RWPE1 (cell line): ENCODE data around the gene FAM234A.

Source experiments
- CTCF ChIA-PET: fragments of 350-600 bp; sonication (Branson Sonifier 250); formaldehyde crosslinking; extraction: SDS; loops from one replicate; lab custom pipeline; 2021; lab: Yijun Ruan, JAX
- POLR2A ChIA-PET: fragments of 400-600 bp; formaldehyde crosslinking; extraction: SDS; loops from one replicate; lab custom pipeline; 2020; ENCODE audit warnings: antibody characterized with exemption; ENCODE audit not compliant: low non-redundant PET; lab: Yijun Ruan, JAX
- DNase-seq: peaks from one replicate; pipeline ENCODE4 v3.0.0; 2012; ENCODE audit warnings: low spot score
- H3K27ac ChIP-seq: fragments of 450-650 bp; 2 replicates; pipeline ENCODE4 v1.5.1; 2017
- TF ChIP-seq, protein P1 (sequence below): fragments of 450-650 bp; conservative IDR thresholded peaks from 2 replicates; pipeline ENCODE4 v1.5.1; 2017; ENCODE audit warnings: low read depth, mild to moderate bottlenecking

FAM234A gene

DNA sequence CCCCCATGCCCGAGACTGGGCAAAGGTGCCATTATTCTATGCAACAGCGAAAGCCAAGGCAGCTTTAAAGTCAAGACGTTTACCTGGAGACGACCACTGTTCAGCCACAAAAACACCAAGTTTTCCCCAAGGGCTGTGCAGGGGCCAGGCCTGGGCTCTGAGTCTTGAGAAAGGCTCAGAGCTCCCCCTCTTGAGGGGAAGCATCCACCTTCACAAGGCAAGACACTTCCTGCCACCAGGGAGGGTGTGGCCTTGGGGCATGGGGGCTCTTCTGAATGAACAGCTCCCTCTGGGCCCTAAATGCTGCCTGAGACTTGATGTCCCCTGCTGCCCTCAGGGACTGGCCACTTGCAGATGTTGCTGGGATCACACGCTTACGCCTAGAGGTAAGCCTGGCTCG lies 74.9 kb downstream of the FAM234A start:
- TF ChIP-seq, protein P1, sequence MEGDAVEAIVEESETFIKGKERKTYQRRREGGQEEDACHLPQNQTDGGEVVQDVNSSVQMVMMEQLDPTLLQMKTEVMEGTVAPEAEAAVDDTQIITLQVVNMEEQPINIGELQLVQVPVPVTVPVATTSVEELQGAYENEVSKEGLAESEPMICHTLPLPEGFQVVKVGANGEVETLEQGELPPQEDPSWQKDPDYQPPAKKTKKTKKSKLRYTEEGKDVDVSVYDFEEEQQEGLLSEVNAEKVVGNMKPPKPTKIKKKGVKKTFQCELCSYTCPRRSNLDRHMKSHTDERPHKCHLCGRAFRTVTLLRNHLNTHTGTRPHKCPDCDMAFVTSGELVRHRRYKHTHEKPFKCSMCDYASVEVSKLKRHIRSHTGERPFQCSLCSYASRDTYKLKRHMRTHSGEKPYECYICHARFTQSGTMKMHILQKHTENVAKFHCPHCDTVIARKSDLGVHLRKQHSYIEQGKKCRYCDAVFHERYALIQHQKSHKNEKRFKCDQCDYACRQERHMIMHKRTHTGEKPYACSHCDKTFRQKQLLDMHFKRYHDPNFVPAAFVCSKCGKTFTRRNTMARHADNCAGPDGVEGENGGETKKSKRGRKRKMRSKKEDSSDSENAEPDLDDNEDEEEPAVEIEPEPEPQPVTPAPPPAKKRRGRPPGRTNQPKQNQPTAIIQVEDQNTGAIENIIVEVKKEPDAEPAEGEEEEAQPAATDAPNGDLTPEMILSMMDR, result no peak
- ChIA-PET POLR2A (no interaction called here), CTCF (no interaction called here)
- no peak overlapping the region for H3K27ac ChIP-seq
- DNase-seq, result no peak

DNA sequence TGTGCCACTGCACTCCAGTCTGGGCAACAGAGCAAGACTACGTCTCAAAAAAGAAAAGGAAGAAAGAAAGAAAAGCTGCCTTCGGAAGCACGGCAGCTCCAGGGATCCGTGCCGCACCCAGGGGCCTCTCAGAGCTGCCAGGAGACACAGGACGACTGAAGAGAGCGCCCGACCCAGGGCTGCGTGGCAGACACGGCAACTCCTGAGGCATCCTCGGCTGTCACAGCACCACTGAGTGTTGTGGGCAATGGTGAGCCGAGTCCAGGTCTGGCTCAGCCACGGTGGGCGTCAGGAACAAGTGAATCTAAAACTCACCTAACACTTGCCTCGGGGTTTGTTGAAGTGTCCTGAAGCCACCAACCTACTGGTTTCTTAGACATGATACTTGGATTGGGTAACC lies 77.1 kb downstream of the FAM234A start:
- no peak overlapping the region for H3K27ac ChIP-seq
- ChIA-PET POLR2A (no interaction called here), CTCF (no interaction called here)
- no peak for DNase-seq
- TF ChIP-seq, protein P1, result no peak

DNA sequence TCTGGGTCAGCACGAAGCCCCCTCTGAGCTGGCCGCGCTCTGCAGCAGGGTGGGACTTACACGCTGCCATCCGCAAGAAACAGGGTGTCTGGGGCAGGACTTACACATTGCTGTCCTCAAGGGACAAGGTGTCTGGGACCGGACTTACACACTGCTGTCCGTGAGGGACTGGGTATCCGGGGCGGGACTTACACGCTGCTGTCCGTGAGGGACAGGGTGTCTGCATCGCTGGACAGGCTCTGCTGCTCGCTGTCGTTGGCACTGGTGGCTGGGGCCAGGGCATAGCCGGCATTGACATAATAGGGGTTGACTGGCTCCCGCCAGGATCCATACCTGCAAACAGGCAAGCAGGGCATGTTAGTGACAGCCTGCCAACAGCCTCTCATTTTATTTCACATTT lies 79.7 kb downstream of the FAM234A start:
- DNase-seq, result no peak
- CTCF ChIA-PET, result no interaction called here
- POLR2A ChIA-PET, result no interaction called here
- H3K27ac ChIP-seq, result peak overlapping the region; percentile 10; the same call in 1 of the 2 replicates
- TF ChIP-seq, protein P1, result no peak

DNA sequence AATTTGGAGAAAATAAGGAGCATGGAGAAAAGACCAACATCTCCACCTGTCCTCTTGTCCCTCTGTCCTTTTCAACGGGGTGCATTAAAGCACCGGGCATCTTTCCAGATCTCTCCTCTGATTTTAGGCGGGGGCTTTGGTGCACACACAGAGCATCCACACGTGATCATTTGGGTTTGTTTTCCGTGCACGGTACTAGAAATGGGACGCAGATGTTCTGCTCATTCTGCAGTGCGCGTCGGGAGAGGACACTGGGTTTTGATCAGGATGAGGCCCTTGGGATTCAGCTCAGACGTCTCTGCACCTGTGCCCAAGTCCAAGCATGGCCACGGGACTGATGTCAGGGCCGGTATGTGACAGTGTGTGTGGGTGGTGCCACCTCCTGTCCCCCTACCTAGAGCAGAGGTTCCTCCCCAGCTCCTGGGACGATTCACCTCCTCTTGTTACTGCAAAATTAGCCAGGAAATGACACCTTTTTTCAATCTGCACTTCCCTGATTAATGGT lies 80.2 kb downstream of the FAM234A start:
- ChIA-PET POLR2A (no interaction called here), CTCF (no interaction called here)
- H3K27ac ChIP-seq, result no peak overlapping the region
- TF ChIP-seq, protein P1, result no peak
- DNase-seq, result no peak
